Smooth muscle cell of the coronary artery (primary cell): ENCODE data around the gene IRGM. TPM values are rescaled to one million over a fixed set of nuclear protein-coding genes. Genes with fewer than 3 reads are reported as not detected.

Experiments
- total RNA-seq: library from RNA; depleted of rRNA; stranded (reverse); fragments of >200 nt; gene quantifications from 2 replicates; pipeline ENCODE4 v1.2.3, GENCODE V29; 2014; ENCODE audit warnings: low replicate concordance

The IRGM gene
- not detected in 2 replicates for total RNA-seq

GRCh38 chr5:150846308-150846653 is at the start of gene IRGM:
TSS of gene IRGM (plus strand) at chr5:150846521. CDS start at chr5:150848124, 1,603 bp downstream.

Other genes starting within 250 kb of the IRGM start
- 0.59 and 45.0 TPM in 2 replicates for gene SYNPO, start 205.9 kb upstream of the IRGM start, total RNA-seq
- 1.9 TPM in 1 of 2 replicates, not detected in the other for gene MYOZ3, start 185.3 kb upstream of the IRGM start, total RNA-seq
- 10.6 and 18.5 TPM in 2 replicates for gene RBM22, start 145.5 kb upstream of the IRGM start, total RNA-seq
- 33.4 and 35.0 TPM in 2 replicates for gene DCTN4, start 87.5 kb upstream of the IRGM start, total RNA-seq
- gene SMIM3, start 67.8 kb upstream of the IRGM start, total RNA-seq = 23.6 and 41.4 TPM in 2 replicates
- 3.3 and 8.3 TPM in 2 replicates for gene ZNF300, start 58.5 kb downstream of the IRGM start, total RNA-seq
- gene GPX3, start 174.1 kb downstream of the IRGM start, total RNA-seq = 15.8 and 54.4 TPM in 2 replicates
- gene TNIP1, start 234.5 kb downstream of the IRGM start, total RNA-seq = 66.5 and 74.7 TPM in 2 replicates